H9 (cell line): ENCODE data around the gene EP300. TPM values are rescaled to one million over a fixed set of nuclear protein-coding genes. Genes with fewer than 3 reads are reported as not detected.
A peak's percentile ranks its signal among the peaks of the same experiment; 100 is the strongest.

Experiments used
- DNase-seq: peaks from one replicate; pipeline ENCODE4 v3.0.0-alpha.2; 2017
- H2AFZ ChIP-seq: one replicate; pipeline ENCODE4 v1.6.1; 2013; ENCODE audit warnings: mild to moderate bottlenecking, low read length, control low read depth, moderate library complexity
- H2AK5ac ChIP-seq: 2 replicates; pipeline ENCODE4 v1.6.1; 2013; ENCODE audit warnings: low read length, control low read depth, mixed read lengths; ENCODE audit not compliant: insufficient read length
- H2BK120ac ChIP-seq: one replicate; pipeline ENCODE4 v1.6.1; 2013; ENCODE audit warnings: low read depth, mild to moderate bottlenecking, low read length, control low read depth, inconsistent platforms; ENCODE audit not compliant: poor library complexity, severe bottlenecking
- H2BK12ac ChIP-seq: 2 replicates; pipeline ENCODE4 v1.6.1; 2013; ENCODE audit warnings: low read length, control low read depth, mixed read lengths, low read depth; ENCODE audit not compliant: insufficient read length
- H2BK15ac ChIP-seq: 2 replicates; pipeline ENCODE4 v1.6.1; 2013; ENCODE audit warnings: low read depth, low read length, control low read depth
- H2BK20ac ChIP-seq: one replicate; pipeline ENCODE4 v1.6.1; 2013; ENCODE audit warnings: low read depth, mild to moderate bottlenecking, low read length, control low read depth, inconsistent platforms; ENCODE audit not compliant: poor library complexity, severe bottlenecking
- H2BK5ac ChIP-seq: 2 replicates; pipeline ENCODE4 v1.6.1; 2013; ENCODE audit warnings: low read length, control low read depth, mixed read lengths; ENCODE audit not compliant: insufficient read length
- H3K14ac ChIP-seq: 2 replicates; pipeline ENCODE4 v1.6.1; 2013; ENCODE audit warnings: low read length, control low read depth; ENCODE audit not compliant: insufficient read depth
- H3K18ac ChIP-seq: 2 replicates; pipeline ENCODE4 v1.6.1; 2013; ENCODE audit warnings: low read depth, mild to moderate bottlenecking, mixed read lengths, low read length, control low read depth; ENCODE audit not compliant: insufficient read length
- H3K23ac ChIP-seq: 2 replicates; pipeline ENCODE4 v1.6.1; 2013; ENCODE audit warnings: low read length, control low read depth, mixed read lengths, low read depth; ENCODE audit not compliant: insufficient read length
- H3K23me2 ChIP-seq: 2 replicates; pipeline ENCODE4 v1.6.1; 2013; ENCODE audit warnings: low read depth, mild to moderate bottlenecking, mixed read lengths, low read length, control low read depth; ENCODE audit not compliant: insufficient read length, poor library complexity, severe bottlenecking
- H3K27ac ChIP-seq: 2 replicates; pipeline ENCODE4 v1.5.1; 2013; ENCODE audit warnings: low read length, control low read depth, mixed read lengths, low read depth; ENCODE audit not compliant: insufficient read length
- H3K27me3 ChIP-seq: 2 replicates; pipeline ENCODE4 v1.6.1; 2013; ENCODE audit warnings: low read length, control low read depth, inconsistent platforms; ENCODE audit not compliant: insufficient read depth
- H3K4ac ChIP-seq: 2 replicates; pipeline ENCODE4 v1.6.1; 2013; ENCODE audit warnings: low read depth, mild to moderate bottlenecking, control low read depth, inconsistent platforms, low read length, moderate library complexity
- H3K4me1 ChIP-seq: 2 replicates; pipeline ENCODE4 v1.6.1; 2013; ENCODE audit warnings: low read length, control low read depth, inconsistent platforms; ENCODE audit not compliant: insufficient read depth
- H3K4me2 ChIP-seq: 2 replicates; pipeline ENCODE4 v1.6.1; 2013; ENCODE audit warnings: low read length, control low read depth, mixed read lengths; ENCODE audit not compliant: insufficient read length, insufficient read depth
- H3K56ac ChIP-seq: 2 replicates; pipeline ENCODE4 v1.6.1; 2013; ENCODE audit warnings: low read depth, mild to moderate bottlenecking, mixed read lengths, low read length, control low read depth; ENCODE audit not compliant: insufficient read length
- H3K79me1 ChIP-seq: 2 replicates; pipeline ENCODE4 v1.6.1; 2013; ENCODE audit warnings: low read depth, mild to moderate bottlenecking, moderate library complexity, low read length, control low read depth, inconsistent platforms; ENCODE audit not compliant: insufficient read depth, poor library complexity, severe bottlenecking
- H3K79me2 ChIP-seq: 2 replicates; pipeline ENCODE4 v1.6.1; 2013; ENCODE audit warnings: low read length, control low read depth, inconsistent platforms; ENCODE audit not compliant: insufficient read depth
- H3K9ac ChIP-seq: 2 replicates; pipeline ENCODE4 v1.6.1; 2013; ENCODE audit warnings: low read length, control low read depth, mixed read lengths; ENCODE audit not compliant: insufficient read length; ENCODE audit errors: extremely low read depth
- H3K9me3 ChIP-seq: one replicate; pipeline ENCODE4 v1.6.1; 2013; ENCODE audit warnings: low read depth, low read length, inconsistent platforms; ENCODE audit not compliant: control insufficient read depth
- H3T11ph ChIP-seq: one replicate; pipeline ENCODE4 v1.6.1; 2013; ENCODE audit warnings: mild to moderate bottlenecking, low read length, control low read depth, inconsistent platforms
- H4K20me1 ChIP-seq: one replicate; pipeline ENCODE4 v1.6.1; 2013; ENCODE audit not compliant: control insufficient read depth, insufficient read length, insufficient read depth
- H4K5ac ChIP-seq: 2 replicates; pipeline ENCODE4 v1.6.1; 2013; ENCODE audit warnings: low read depth, mild to moderate bottlenecking, mixed read lengths, low read length, control low read depth; ENCODE audit not compliant: insufficient read length
- H4K8ac ChIP-seq: replicated peaks from 2 replicates; pipeline ENCODE4 v1.6.1; 2013; ENCODE audit warnings: low read length, control low read depth, mixed read lengths, low read depth; ENCODE audit not compliant: insufficient read length
- H4K91ac ChIP-seq: 2 replicates; pipeline ENCODE4 v1.6.1; 2013; ENCODE audit warnings: low read depth, mild to moderate bottlenecking, moderate library complexity, mixed read lengths, low read length, control low read depth; ENCODE audit not compliant: insufficient read length
- H3K27ac Mint-ChIP-seq, 3 experiments: 2 replicates in 2 of 3; 3 replicates in 1 of 3; pipeline ENCODE4 v1.8.0; 2020 to 2021; ENCODE audit warnings: mixed read lengths in 3 of 3, mild to moderate bottlenecking in 1 of 3, moderate library complexity in 1 of 3
- H3K27me3 Mint-ChIP-seq: 2 replicates; pipeline ENCODE4 v1.8.0; 2021; ENCODE audit warnings: low read depth, mild to moderate bottlenecking, moderate library complexity, mixed read lengths
- H3K36me3 Mint-ChIP-seq, 3 experiments: 2 replicates in 2 of 3; 3 replicates in 1 of 3; pipeline ENCODE4 v1.8.0; 2020 to 2021; ENCODE audit warnings: low read depth in 3 of 3, mixed read lengths in 3 of 3; ENCODE audit not compliant: insufficient read depth in 1 of 3
- H3K4me1 Mint-ChIP-seq, 2 experiments: 2 replicates each; pipeline ENCODE4 v1.8.0; 2020; ENCODE audit warnings: mixed read lengths in 2 of 2
- H3K4me3 Mint-ChIP-seq, 2 experiments: 2 replicates in 1 of 2; 3 replicates in 1 of 2; pipeline ENCODE4 v1.8.0; 2020 to 2021; ENCODE audit warnings: mild to moderate bottlenecking in 2 of 2, mixed read lengths in 2 of 2, moderate library complexity in 1 of 2
- H3K9me3 Mint-ChIP-seq, 2 experiments: 2 replicates in 1 of 2; 3 replicates in 1 of 2; pipeline ENCODE4 v1.8.0; 2020; ENCODE audit warnings: mild to moderate bottlenecking in 2 of 2, mixed read lengths in 2 of 2, moderate library complexity in 1 of 2
- CTCF ChIP-seq: fragments of 200-600 bp; sonication (generic); conservative IDR thresholded peaks from 3 replicates; pipeline ENCODE4 v1.8.0; 2021; ENCODE audit warnings: antibody characterized with exemption, mild to moderate bottlenecking
- WGBS: extraction: QIAGEN DNeasy Blood & Tissue Kit; methylation state at CpG from one replicate; pipeline ENCODE4 v1.1.7; 2013; ENCODE audit warnings: missing lambda C conversion rate, low lambda C conversion rate, mixed read lengths; ENCODE audit not compliant: insufficient read length; ENCODE audit errors: extremely low coverage; 5-methylcytosine and 5-hydroxymethylcytosine counted together
- total RNA-seq: library from RNA; stranded (reverse); gene quantifications from 2 replicates; pipeline ENCODE4 v1.2.1, GENCODE V29; 2021

EP300 gene
- total RNA-seq, 1 experiment from 2014 or later: 136 TPM

DNA sequence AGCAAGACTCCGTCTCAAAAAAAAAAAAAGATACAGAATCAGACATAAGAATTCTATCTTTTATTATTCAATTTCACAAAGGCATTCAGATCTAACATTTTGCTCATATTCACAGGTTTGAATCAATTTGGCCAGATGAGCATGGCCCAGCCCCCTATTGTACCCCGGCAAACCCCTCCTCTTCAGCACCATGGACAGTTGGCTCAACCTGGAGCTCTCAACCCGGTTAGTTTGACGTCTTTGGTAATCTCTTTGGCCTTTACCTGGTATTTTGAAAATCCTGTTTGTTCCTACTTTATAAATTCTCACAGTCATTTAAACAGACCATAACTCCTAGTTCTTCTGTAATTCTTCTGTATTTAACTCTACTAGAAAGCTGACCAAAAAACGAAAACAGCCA lies 55.3 kb downstream of the EP300 start:
- Mint-ChIP-seq H3K4me3 (no peak overlapping the region), H3K36me3 (peaks cover 61 to 94% (median 91%) of the 10 kb centered on the region in 3 experiments)

More for the DNA sequence above, 55.3 kb downstream of the EP300 start:
- no peaks in the 10 kb centered on the region for H3K27me3 Mint-ChIP-seq
- Histone ChIP-seq H3K4me2 (no peak overlapping the region), H3K23me2 (no peaks in the 10 kb centered on the region), H3K14ac (no peak overlapping the region), H3K9ac (no peak overlapping the region), H3K79me1 (no peaks in the 10 kb centered on the region), H2BK120ac (no peak overlapping the region), H2BK20ac (no peak overlapping the region), H3T11ph (no peak overlapping the region), H2AFZ (no peak overlapping the region), H3K27me3 (no peaks in the 10 kb centered on the region), H3K4ac (no peak overlapping the region), H3K23ac (no peak overlapping the region), H4K20me1 (no peaks in the 10 kb centered on the region), H4K8ac (no peak overlapping the region), H2BK15ac (no peak overlapping the region), H3K9me3 (no peaks in the 10 kb centered on the region), H2BK5ac (no peak overlapping the region), H3K79me2 (no peaks in the 10 kb centered on the region; the same call in 1 of the 2 replicates), H3K18ac (no peak overlapping the region), H2BK12ac (no peak overlapping the region), H3K27ac (no peak overlapping the region), H4K5ac (no peak overlapping the region), H3K4me1 (no peaks in the 10 kb centered on the region), H4K91ac (no peak overlapping the region), H2AK5ac (no peak overlapping the region), H3K56ac (no peak overlapping the region)
- no peaks in the 10 kb centered on the region for H3K4me1 Mint-ChIP-seq
- no peaks in the 10 kb centered on the region for H3K9me3 Mint-ChIP-seq
- no peak for DNase-seq
- no CpG with 5 or more reads among the region's 5 CpGs for WGBS
- 0 out of 7 replicates have a peak overlapping the region, but pooled peaks of 1 of the 3 experiments have one; percentile 19 for H3K27ac Mint-ChIP-seq
- TF ChIP-seq CTCF: no peak
